Testis (tissue), 5 donors: ENCODE measurements around the gene LRRC45. TPM values are rescaled to one million over a fixed set of nuclear protein-coding genes. Genes with fewer than 3 reads are reported as not detected.
A peak's percentile ranks its signal among the peaks of the same experiment; 100 is the strongest.

Source experiments
- DNase-seq: peaks from one replicate; pipeline ENCODE4 v3.0.0-alpha.2; 2019
- H3K27ac ChIP-seq, 2 donors: fragments of 200-600 bp; sonication (generic); one replicate each; pipeline ENCODE4 v1.5.1; 2019
- H3K27me3 ChIP-seq: fragments of 200-600 bp; sonication (generic); one replicate; pipeline ENCODE4 v1.5.1; 2019
- H3K36me3 ChIP-seq: fragments of 200-600 bp; sonication (generic); one replicate; pipeline ENCODE4 v1.5.1; 2017; ENCODE audit warnings: low read depth; ENCODE audit errors: missing control alignments
- H3K4me1 ChIP-seq: fragments of 200-600 bp; sonication (generic); one replicate; pipeline ENCODE4 v1.5.1; 2019
- H3K4me3 ChIP-seq, 2 donors: fragments of 200-600 bp; sonication (generic); one replicate each; pipeline ENCODE4 v1.5.1; 2017 to 2019
- H3K9me3 ChIP-seq: fragments of 200-600 bp; sonication (generic); one replicate; pipeline ENCODE4 v1.5.1; 2017
- POLR2A ChIP-seq: fragments of 450-650 bp; IDR thresholded peaks from one replicate; pipeline ENCODE4 v1.6.1; 2017; ENCODE audit warnings: antibody characterized with exemption, mild to moderate bottlenecking, moderate library complexity
- WGBS, 2 donors: methylation state at CpG; one replicate each; pipeline ENCODE4 v1.1.5; 2018; 5-methylcytosine and 5-hydroxymethylcytosine counted together
- intact Hi-C: fragments of 100-400 bp; cut with DNase I; formaldehyde crosslinking; loops from one replicate; pipeline ENCODE4 v1.15.1; 2023; ENCODE audit warnings: low total_unique reads
- long read RNA-seq, 2 donors: transcript quantifications; one replicate each; lab custom pipeline, GENCODE V29; 2026
- polyA plus RNA-seq: library from polyadenylated mRNA; stranded (reverse); fragments of 350-450 nt; fragmentation: Illumina TruSeq; extraction: RNeasy Lipid Tissue Mini Kit (QIAGEN cat#74804); gene quantifications from one replicate; pipeline ENCODE4 v1.2.3, GENCODE V29; 2014; ENCODE audit warnings: low read depth, low replicate concordance; ENCODE audit not compliant: insufficient read depth
- total RNA-seq, 2 donors: library from RNA; depleted of rRNA; stranded (reverse); fragments of >200 nt; gene quantifications; one replicate each; pipeline ENCODE4 v1.2.3, GENCODE V29; 2016
- TF ChIP-seq, protein P1 (sequence below), 3 experiments: fragments of 450-650 bp in 2 of 3; fragments of 200-600 bp in 1 of 3; sonication (generic) in 1 of 3; IDR thresholded peaks; one replicate each; pipeline ENCODE4 v1.5.1; 2016 to 2019; ENCODE audit warnings: antibody characterized with exemption in 3 of 3, mild to moderate bottlenecking in 2 of 3, moderate library complexity in 1 of 3

Gene LRRC45
- total RNA-seq (10 to 100 TPM; 10.7 to 12.8 TPM), polyA plus RNA-seq (5.7 TPM)
- long read RNA-seq, donor 1, result 0 reads
- long read RNA-seq, donor 2, result 0 reads

DNA sequence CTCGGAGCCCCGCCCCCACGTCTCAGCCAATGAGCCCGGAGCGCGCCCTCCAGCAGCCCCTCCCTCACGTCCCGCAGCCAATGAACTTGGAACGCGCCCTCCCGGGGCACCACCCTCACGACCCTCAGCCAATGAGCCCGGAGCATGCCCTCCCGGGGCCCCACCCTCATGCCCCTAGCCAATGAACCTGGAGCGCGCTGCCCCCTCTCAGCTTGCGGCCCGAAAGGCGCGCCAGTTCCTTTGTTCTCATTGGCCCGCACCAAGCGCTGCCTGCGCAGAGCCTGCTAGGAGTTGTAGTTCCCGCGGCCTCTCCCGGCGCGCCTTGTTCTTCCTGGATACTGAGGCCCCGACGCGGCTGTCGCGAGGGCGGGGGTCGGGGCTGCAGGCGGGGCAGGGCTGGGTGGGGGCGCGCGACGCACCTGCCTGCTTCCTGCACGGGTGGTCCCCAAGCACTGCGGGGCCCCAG, at the start of gene LRRC45:
Gene LRRC45, plus strand, starts transcription at position 325 of the 466 bp plus-strand sequence. CDS start 339 bp downstream, outside the sequence.
- peak within 1 kb of the TSS in 1 of 2 donors; percentile 36 for H3K27ac ChIP-seq
- H3K9me3 ChIP-seq, result no peaks in the 10 kb centered on the region
- 2% methylated on average over 23 of the region's 42 CpGs; no CpG with 5 or more reads in 1 of the 2 donors for WGBS, 2 donors
- H3K27me3 ChIP-seq, result no peaks in the 10 kb centered on the region
- DNase-seq, result peak; percentile 100
- H3K4me1 ChIP-seq, result peaks cover 19% of the 10 kb centered on the region
- TF ChIP-seq, protein P1, sequence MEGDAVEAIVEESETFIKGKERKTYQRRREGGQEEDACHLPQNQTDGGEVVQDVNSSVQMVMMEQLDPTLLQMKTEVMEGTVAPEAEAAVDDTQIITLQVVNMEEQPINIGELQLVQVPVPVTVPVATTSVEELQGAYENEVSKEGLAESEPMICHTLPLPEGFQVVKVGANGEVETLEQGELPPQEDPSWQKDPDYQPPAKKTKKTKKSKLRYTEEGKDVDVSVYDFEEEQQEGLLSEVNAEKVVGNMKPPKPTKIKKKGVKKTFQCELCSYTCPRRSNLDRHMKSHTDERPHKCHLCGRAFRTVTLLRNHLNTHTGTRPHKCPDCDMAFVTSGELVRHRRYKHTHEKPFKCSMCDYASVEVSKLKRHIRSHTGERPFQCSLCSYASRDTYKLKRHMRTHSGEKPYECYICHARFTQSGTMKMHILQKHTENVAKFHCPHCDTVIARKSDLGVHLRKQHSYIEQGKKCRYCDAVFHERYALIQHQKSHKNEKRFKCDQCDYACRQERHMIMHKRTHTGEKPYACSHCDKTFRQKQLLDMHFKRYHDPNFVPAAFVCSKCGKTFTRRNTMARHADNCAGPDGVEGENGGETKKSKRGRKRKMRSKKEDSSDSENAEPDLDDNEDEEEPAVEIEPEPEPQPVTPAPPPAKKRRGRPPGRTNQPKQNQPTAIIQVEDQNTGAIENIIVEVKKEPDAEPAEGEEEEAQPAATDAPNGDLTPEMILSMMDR (IDR thresholded peaks at IDR 0.05), result no peak
- TF ChIP-seq POLR2A, result no peak
- intact Hi-C loops, result loop anchor here (5.0 kb wide), 1 partner anchor 61 kb away; the partner anchor contains the start of gene NOTUM
- H3K4me3 ChIP-seq, result peak within 1 kb of the TSS; percentile 69 to 71
- H3K36me3 ChIP-seq, result no peaks in the 10 kb centered on the region

DNA sequence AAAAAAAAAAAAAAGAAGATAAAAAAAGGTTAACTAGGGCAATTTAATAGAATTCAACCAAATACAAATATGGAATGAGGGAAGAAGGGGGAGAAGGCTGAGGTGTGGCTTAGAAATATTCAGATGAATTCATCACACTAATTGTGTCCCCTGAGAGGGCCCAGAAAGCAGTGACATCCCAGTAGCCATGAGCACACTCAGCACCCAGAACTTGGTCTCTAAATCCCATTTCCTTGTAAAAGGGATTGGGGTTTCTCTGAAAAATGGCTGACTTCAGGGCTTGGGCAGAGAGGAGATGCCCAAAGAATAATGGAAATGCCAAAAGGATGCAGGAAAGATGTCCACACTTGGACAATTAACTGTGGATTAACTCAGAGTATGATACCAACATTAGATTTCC, 49.7 kb upstream of the LRRC45 start:
- Histone ChIP-seq H3K36me3 (no peaks in the 10 kb centered on the region), H3K27ac (no peak overlapping the region), H3K27me3 (no peaks in the 10 kb centered on the region), H3K9me3 (no peaks in the 10 kb centered on the region), H3K4me3 (no peak overlapping the region), H3K4me1 (peaks cover 8% of the 10 kb centered on the region)
- no peak for DNase-seq
- TF ChIP-seq, protein P1 (IDR thresholded peaks at IDR 0.05), result no peak
- TF ChIP-seq POLR2A, result no peak
- intact Hi-C loops, result no loop called here

DNA sequence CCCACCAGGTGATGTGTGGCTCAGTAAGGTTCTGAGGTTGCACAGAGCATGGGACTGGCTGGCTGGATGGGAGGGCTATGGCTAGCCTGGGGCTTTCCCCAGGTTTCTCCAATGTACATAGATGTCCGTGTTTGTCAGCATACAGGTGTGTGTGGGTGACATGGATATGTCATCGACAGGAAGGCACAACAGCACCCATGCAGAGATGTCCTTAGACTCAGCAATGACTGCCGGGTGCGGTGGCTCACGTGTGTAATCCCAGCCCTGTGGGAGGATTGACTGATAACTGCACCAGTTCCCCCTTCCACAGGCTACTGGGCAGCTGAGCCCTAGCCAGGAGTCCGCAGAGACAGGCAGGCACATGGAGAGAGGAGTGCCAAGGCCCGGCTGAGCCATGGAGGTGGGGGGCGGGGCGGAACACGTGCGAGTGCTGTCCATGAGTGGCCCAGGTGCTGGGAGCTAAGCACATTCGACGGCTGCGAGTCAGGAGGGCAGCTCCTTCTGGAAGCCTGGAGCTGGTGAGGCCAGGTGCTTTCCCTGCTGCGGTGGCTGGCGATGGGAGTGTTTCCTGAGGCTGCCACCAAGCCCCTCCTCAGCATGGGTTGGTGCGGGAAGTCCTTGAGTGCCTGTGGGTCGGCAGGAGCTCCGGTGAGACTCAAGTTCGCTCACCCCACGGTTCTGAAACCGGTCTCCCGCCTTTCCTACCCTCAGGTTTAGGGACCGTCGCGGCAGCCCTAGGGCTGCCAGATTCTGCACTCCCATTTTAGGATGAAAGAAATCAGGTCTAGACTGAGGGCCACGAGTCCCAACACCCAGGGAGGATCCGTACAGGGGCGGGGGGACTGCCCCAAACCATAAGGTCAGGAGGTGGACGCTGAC, 46.5 kb upstream of the LRRC45 start:
- peak; percentile 54 for DNase-seq
- Histone ChIP-seq H3K27me3 (no peaks in the 10 kb centered on the region), H3K9me3 (no peaks in the 10 kb centered on the region), H3K4me1 (peaks cover 11% of the 10 kb centered on the region), H3K4me3 (peak overlapping the region; percentile 82 to 89), H3K27ac (peak overlapping the region; percentile 52 to 94), H3K36me3 (no peaks in the 10 kb centered on the region)
- TF ChIP-seq, protein P1 (IDR thresholded peaks at IDR 0.05), result no peak
- TF ChIP-seq POLR2A, result no peak
- intact Hi-C loops, result no loop called here
- 16 to 24% methylated on average over 26 to 27 of the region's 30 CpGs for WGBS, 2 donors

DNA sequence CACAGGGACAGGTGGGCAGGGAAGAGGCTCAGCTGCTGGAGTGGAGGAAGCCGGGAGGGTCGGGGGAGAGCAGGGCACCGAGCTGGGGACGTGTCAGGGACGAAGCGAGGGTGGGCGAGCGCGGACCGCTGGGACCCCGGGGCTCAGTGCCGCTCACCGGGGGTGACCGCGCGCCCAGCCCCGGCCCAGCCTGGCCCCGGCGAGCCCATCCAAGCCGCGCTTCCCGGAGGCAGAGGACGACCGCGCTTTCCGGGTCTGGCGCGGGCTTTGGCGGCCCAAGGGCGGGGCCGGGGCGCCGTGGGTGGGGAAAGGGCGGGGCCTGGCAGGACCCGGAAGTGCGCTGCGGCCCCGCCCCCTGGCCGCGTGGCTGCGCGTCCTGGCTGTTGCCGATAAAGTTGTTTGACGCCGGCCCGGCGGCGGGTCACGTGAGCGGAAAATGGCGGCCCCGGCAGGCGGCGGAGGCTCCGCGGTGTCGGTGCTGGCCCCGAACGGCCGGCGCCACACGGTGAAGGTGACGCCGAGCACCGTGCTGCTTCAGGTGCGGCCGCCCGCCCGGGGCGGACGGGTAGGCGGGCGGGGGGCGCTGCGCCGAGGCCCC, 45.8 kb upstream of the LRRC45 start, which contains the start of gene ASPSCR1:
Gene ASPSCR1, plus strand, starts transcription at position 419 of the 598 bp plus-strand sequence. Its CDS starts 18 bp downstream, at position 437.
- peak; percentile 93 for DNase-seq
- no peak for TF ChIP-seq POLR2A
- TF ChIP-seq, protein P1 (IDR thresholded peaks at IDR 0.05), result no peak
- 0 to 4% methylated on average over 10 to 74 of the region's 76 CpGs for WGBS, 2 donors
- intact Hi-C loops, result no loop called here
- Histone ChIP-seq H3K36me3 (no peaks in the 10 kb centered on the region), H3K27me3 (no peaks in the 10 kb centered on the region), H3K4me3 (peak within 1 kb of the TSS; percentile 82 to 89), H3K27ac (peak within 1 kb of the TSS; percentile 52 to 94), H3K9me3 (no peaks in the 10 kb centered on the region), H3K4me1 (peaks cover 11% of the 10 kb centered on the region)
